Lower leg skin (tissue), 4 donors: ENCODE results near the gene ZBTB20. TPM values are rescaled to one million over a fixed set of nuclear protein-coding genes. Genes with fewer than 3 reads are reported as not detected.

ENCODE experiments used
- DNase-seq, 2 donors: peaks; one replicate each; pipeline ENCODE4 v3.0.0-alpha.2; 2019; ENCODE audit warnings: low spot score in 2 of 2
- H3K4me3 ChIP-seq: fragments of 200-600 bp; sonication (generic); 2 replicates; pipeline ENCODE4 v1.5.1; 2017; ENCODE audit warnings: mild to moderate bottlenecking, low read depth; ENCODE audit not compliant: poor library complexity, severe bottlenecking
- POLR2A ChIP-seq, 2 donors: fragments of 450-650 bp; IDR thresholded peaks; one replicate each; pipeline ENCODE4 v1.6.1; 2016 to 2017; ENCODE audit warnings: antibody characterized with exemption in 2 of 2, mild to moderate bottlenecking in 1 of 2, moderate library complexity in 1 of 2
- WGBS, 2 donors: methylation state at CpG; one replicate each; pipeline ENCODE4 v1.1.5; 2018; 5-methylcytosine and 5-hydroxymethylcytosine counted together
- intact Hi-C: fragments of 100-400 bp; cut with DNase I; formaldehyde crosslinking; loops from one replicate; pipeline ENCODE4 v1.15.0; 2023; ENCODE audit warnings: low total_unique reads
- total RNA-seq, 4 donors: library from RNA; depleted of rRNA; stranded (reverse); fragments of >200 nt; gene quantifications; one replicate each; pipeline ENCODE4 v1.1.0, GENCODE V29; 2016
- TF ChIP-seq, protein P1 (sequence below), 3 donors: fragments of 450-650 bp; IDR thresholded peaks; one replicate each; pipeline ENCODE4 v1.5.1; 2016; ENCODE audit warnings: antibody characterized with exemption in 3 of 3, mild to moderate bottlenecking in 3 of 3, moderate library complexity in 2 of 3

The ZBTB20 gene
- total RNA-seq, 4 donors from 2014 or later = 22.5 to 41.9 (median 33.1) TPM

GRCh38 chr3:114496021-114496434 lies 651.1 kb downstream of the ZBTB20 start:
- intact Hi-C loops = no loop called here
- WGBS, 2 donors = 62 to 63% methylated on average over 1 of the region's 1 CpG

GRCh38 chr3:114494498-114494897 lies 652.6 kb downstream of the ZBTB20 start:
- H3K4me3 ChIP-seq = no peak overlapping the region
- TF ChIP-seq, protein P1, sequence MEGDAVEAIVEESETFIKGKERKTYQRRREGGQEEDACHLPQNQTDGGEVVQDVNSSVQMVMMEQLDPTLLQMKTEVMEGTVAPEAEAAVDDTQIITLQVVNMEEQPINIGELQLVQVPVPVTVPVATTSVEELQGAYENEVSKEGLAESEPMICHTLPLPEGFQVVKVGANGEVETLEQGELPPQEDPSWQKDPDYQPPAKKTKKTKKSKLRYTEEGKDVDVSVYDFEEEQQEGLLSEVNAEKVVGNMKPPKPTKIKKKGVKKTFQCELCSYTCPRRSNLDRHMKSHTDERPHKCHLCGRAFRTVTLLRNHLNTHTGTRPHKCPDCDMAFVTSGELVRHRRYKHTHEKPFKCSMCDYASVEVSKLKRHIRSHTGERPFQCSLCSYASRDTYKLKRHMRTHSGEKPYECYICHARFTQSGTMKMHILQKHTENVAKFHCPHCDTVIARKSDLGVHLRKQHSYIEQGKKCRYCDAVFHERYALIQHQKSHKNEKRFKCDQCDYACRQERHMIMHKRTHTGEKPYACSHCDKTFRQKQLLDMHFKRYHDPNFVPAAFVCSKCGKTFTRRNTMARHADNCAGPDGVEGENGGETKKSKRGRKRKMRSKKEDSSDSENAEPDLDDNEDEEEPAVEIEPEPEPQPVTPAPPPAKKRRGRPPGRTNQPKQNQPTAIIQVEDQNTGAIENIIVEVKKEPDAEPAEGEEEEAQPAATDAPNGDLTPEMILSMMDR (IDR thresholded peaks at IDR 0.05) = no peak
- 72 to 92% methylated on average over 1 of the region's 1 CpG for WGBS, 2 donors
- DNase-seq = no peak
- intact Hi-C loops = no loop called here

More at GRCh38 chr3:114496021-114496434, 651.1 kb downstream of the ZBTB20 start:
- no peak for DNase-seq
- no peak overlapping the region for H3K4me3 ChIP-seq
- TF ChIP-seq, protein P1 (IDR thresholded peaks at IDR 0.05) = no peak

DNA sequence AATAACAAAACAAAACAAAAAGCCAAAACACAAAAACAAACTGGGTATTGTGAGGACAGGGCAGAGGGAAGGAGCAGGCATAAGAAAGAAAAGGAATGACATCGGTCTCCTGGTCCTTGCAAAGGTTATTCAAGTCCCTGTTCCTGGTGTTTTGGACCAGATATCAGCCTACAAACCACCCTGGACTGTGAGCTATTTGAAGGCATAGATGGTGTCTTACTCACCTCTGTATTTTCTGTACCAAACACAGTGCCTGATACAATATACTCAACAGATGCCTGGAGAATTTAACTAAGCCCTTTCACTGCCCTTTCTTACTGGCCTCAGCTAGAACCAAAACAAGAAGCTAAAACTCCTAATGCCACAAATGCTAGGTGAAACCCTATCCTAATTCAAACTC lies 656.3 kb downstream of the ZBTB20 start:
- 0 to 95% methylated on average over 1 of the region's 1 CpG for whole genome bisulfite sequencing, 2 donors
- no peak overlapping the region for H3K4me3 ChIP-seq
- DNase-seq = no peak
- intact Hi-C loops = no loop called here
- TF ChIP-seq POLR2A (IDR thresholded peaks at IDR 0.05) = no peak
- TF ChIP-seq, protein P1 (IDR thresholded peaks at IDR 0.05) = no peak

- no peak overlapping the region for H3K4me3 ChIP-seq
- no peak for TF ChIP-seq POLR2A (IDR thresholded peaks at IDR 0.05)
- TF ChIP-seq, protein P1 (IDR thresholded peaks at IDR 0.05) = no peak
- WGBS, 2 donors = 93 to 95% methylated on average over 8 of the region's 8 CpGs
- intact Hi-C loops = no loop called here
- no peak for DNase-seq
Observed at GRCh38 chr3:114487502-114487901, 659.6 kb downstream of the ZBTB20 start.

DNA sequence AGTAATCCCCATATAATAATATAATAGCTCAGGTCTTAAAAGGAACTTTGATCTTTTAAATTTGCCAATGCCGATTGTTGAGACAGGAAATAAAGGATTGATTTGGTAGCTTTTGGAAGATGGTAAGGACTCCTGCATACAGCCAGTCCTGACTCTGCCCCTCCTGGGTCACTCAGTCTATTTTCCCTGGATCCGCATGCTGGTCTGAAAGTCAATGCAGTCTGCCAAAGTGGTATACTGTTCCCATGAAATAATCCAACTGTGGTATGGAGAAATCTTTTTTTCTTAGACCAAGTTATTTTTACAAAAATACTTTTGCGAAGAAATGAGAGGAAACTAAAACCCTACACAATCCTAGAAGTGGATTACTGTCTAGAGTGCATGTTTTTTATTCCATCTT lies 662.2 kb downstream of the ZBTB20 start:
- intact Hi-C loops = no loop called here
- TF ChIP-seq, protein P1 (IDR thresholded peaks at IDR 0.05) = no peak
- no peak for TF ChIP-seq POLR2A (IDR thresholded peaks at IDR 0.05)
- DNase-seq = no peak
- 75 to 84% methylated on average over 3 of the region's 3 CpGs for WGBS, 2 donors
- no peak overlapping the region for H3K4me3 ChIP-seq

- H3K4me3 ChIP-seq = no peak overlapping the region
- intact Hi-C loops = no loop called here
- WGBS, 2 donors = 88 to 91% methylated on average over 7 of the region's 7 CpGs
- DNase-seq = no peak
- TF ChIP-seq POLR2A (IDR thresholded peaks at IDR 0.05) = no peak
- TF ChIP-seq, protein P1 (IDR thresholded peaks at IDR 0.05) = no peak
Observed at GRCh38 chr3:114481113-114481512, 666.0 kb downstream of the ZBTB20 start.
